GM19351 (cell line): Measurements from ENCODE around the gene CFAP43.

Experiments used
- ATAC-seq: cut with Tn5 transposase; IDR thresholded peaks from one replicate; pipeline ENCODE4 v1.9.1; 2021; ENCODE audit warnings: mild to moderate bottlenecking, moderate library complexity; ENCODE audit not compliant: unreplicated experiment

Gene CFAP43, protein sequence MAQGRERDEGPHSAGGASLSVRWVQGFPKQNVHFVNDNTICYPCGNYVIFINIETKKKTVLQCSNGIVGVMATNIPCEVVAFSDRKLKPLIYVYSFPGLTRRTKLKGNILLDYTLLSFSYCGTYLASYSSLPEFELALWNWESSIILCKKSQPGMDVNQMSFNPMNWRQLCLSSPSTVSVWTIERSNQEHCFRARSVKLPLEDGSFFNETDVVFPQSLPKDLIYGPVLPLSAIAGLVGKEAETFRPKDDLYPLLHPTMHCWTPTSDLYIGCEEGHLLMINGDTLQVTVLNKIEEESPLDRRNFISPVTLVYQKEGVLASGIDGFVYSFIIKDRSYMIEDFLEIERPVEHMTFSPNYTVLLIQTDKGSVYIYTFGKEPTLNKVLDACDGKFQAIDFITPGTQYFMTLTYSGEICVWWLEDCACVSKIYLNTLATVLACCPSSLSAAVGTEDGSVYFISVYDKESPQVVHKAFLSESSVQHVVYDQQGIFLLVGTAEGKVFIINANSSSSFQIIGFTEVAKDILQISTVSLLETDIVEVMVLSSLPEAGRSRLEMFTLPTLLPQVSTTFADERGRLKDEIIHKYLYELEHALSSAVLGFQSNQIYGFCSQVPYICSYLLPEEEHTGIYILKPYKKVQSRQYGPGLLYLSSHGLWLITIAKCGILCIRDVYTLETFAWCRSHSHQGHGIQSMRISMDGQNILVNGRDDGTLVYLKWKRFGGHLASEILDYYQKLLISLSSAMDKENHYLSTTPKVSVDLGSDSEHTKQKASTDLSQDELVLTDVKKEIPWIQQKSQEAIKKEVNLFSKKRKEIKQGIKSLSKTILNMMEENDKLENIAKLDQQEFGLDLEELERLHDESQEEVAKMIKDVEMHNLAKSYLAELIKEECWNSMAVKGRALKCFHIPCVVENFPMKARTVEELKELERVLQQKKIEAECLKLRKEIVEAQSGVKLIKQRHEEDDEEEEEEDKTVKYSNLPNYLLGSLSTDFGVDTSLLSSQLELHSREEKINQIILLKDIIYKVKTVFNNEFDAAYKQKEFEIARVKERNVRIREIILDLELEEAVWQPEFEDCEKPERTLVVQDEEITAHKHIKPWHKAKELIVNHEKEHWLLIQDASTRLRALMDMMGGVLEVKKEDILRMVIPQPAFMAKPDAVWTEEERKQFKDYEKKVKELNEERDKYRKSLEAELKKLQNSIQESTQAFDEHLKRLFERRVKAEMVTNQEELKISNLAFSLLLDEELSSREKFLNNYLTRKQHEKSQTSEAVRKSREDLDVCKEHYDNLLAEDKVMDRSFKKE (N-terminal part only)

DNA sequence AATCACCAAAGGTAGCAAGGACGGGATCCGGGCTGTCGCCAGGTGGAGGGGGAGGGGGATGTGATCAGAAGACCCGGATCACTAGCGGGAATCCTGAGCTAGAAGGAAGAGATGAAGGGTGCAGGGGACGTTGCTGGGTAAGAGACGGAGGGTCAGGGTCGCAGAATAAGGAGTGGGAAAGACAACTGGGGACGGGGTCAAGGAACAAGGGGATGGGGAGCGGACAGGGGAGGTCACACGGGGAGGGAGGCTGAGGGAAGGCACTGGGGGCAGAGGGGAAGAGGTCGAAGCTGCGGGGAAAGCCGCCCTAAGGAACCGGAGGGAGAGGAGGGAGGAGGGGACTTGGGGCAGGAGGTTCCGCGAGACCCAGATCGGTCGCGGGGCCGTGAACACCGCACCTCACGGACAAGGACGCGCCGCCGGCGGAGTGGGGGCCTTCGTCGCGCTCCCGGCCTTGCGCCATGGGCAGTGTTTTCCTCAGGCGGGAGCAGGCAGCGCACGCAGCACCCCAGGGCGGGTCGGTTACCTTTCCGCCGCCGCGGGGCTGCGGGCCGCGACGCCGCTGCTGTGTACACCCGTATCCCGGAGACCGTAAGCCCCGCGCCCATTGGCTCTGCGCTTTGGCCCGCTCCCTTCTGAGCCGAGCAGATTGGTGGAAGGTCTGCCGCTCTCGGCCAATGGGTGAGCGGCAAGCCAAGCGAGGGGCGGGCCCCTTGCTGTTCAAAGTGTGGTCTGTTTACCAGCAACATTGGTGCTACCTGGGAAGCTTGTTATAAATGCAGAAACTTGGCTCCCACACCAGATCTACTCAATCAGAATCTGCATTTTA is at the start of gene CFAP43:
TSS of gene CFAP43 (minus strand) at position 581 of the 829 bp plus-strand sequence. CDS start at position 463, 118 bp downstream.
- ATAC-seq = peak; percentile 100

DNA sequence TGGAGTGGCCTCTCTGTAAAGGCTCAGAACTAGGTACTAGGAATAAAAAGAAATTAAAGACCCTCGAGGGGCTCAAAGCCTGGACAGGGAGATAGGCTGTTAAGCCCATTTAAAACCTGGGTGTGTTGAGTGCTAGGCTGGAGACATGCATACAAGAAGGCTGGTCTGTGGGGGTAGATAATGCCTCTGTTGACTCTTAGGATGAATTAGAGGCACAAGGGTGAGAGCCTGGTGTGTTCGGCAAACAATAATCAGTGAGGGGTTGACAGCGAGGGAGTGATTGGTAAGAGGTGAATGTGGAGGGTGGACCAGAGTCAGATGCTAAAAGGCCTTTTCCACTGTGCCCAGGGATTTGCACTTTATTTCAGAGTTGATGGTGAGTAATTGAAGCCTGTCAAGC is 49.5 kb upstream of the CFAP43 start:
- ATAC-seq = no peak

DNA sequence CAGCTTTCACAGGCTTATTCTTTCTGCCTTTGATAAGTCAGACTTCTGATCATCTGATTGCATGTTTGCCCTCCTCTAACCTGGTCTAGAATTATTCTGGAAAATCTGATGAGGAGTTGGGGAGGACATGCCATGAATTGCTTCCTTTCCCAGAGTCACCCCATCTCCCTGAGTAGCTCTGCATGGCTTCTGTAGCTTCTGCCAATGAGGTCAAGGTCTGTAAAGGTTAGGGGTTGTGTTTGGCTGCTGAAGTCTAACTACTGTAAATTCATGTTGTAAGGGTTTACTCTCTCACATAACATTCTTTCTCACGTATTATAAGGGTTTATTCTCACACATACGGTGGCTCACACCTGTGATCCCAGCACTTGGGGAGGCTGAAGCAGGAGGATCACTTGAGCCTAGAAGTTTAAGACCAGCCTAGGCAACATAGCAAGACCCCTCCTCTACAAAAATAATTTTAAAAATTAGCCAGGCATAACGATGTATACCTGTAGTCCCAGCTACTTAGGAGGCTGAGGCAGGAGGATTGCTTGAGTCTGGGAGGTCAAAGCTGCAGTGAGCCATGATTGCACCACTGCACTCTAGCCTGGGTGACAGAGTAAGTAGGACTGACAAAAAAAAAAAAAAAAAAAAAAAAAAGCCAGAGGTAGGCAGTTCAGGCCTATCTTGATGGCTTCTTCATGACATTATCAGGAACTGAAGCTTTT is 47.5 kb upstream of the CFAP43 start:
- no peak for ATAC-seq

DNA sequence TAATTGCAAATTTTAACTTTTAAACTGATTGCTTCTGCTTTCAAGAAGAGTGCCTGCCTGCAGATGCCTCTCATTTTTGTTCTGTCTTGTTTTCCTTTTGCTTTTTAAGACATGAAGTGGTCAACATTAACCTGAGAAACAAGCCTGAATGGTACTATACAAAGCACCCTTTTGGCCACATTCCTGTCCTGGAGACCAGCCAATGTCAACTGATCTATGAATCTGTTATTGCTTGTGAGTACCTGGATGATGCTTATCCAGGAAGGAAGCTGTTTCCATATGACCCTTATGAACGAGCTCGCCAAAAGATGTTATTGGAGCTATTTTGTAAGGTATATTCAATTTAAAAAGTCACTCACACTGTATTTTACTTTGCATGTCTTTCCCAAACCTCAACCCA is 45.6 kb upstream of the CFAP43 start:
- no peak for ATAC-seq

DNA sequence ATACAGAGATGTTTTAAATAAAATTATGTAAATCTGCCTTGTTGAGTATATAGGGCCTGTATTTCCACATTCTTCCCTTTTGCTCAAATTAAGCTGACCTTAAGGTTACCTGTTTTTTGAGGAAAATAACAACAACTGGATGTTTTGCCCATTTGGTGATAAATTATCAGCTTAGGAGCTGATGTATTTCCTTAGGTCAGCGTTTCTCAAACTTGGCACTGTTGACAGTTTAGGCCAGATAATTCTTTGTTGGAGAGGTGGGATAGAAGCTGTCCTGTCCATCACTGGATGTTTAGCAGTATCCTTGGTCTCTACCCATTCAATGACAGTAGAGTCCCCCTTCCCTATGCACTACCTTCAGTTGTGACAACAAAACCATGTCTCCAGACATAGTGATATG is 44.0 kb upstream of the CFAP43 start:
- no peak for ATAC-seq

DNA sequence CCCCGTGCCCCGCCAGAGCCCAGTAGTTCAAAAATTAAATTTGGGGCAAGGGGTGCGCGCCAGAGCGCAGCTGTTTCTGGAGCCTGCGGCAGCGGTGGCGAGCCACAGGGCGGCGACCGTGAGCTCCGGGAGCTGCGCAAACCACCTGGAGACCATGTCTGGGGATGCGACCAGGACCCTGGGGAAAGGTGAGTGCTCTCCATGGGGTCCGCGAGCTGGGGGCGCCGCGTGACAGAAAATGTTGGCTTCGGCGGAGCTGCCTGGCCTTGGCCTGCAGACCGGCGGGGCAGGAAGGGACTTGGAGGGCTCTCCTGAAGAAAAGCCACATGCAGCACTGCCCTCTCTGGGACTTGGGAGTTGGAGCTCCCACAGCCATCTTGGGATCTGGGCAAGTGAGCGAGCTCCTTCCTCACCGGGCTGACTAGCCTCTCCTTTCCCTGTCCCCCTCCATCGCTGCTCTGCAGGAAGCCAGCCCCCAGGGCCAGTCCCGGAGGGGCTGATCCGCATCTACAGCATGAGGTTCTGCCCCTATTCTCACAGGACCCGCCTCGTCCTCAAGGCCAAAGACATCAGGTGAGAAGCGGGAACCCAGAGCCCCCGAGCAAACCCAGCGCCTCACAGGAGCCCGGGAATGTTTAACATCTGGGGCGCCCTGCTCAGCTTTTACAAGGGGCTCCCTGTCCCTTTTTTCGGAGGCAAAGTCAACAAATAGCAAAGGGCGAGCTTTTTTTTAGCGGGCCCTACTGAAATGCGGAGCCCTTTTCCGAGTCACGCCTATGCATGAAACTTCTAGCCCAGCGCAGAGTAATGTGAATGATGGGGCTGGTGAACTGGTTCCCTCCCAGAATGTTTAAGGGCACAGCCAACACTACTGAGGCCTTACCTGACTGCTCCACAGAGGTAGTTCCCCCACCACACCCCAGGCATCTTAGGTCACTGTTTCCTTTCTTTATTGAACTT is 42.9 kb upstream of the CFAP43 start:
- ATAC-seq = peak; percentile 87

DNA sequence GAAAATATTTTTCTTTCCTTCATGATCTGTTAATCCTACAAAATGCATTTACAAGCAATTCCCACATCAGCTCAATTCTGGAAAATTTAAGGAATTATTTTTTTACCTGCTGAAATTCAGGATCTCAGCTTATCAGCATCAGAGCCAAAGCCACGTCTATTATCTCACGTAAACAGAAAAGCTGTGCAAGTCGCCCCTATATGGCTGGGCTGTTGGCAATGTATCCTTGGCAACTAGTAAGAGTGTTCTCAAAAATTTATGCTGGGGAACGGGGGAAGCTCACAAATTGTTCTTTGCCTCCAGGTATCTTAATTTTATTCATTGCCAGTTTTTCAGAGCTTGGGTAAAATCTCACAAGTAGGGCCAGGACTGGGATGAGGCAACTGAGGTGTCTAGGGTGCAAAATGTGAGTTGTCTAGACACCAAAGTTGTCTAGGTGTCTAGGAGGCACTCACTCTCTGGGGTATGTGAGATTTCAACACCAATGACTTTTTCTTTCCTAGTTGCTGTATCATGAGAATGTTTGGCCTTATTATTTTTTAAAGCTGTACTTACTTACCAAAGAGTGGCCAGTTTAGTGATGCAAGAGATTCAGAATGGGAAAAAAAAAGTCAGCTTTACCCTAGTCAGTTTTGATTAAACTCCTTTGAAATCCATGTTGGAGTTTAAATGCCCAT is 41.9 kb upstream of the CFAP43 start:
- ATAC-seq = no peak

DNA sequence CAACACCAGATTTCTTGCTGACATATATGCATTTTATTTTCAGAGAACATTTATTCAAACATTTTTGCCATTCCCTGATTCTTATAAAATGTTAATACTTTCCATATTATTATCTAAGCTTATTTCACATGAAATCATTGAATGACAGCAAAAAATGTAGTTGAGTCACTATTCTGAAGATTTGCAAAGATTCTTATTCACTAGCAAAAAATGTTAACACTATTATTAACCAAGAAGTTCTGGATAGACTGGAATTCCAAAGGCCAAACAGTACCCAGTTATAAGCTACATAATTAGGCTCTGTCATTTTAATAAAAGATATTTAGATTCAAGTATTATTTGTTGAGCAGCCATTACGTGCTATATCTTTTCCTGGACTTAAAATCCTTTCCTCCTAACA is 41.1 kb upstream of the CFAP43 start:
- ATAC-seq = no peak

DNA sequence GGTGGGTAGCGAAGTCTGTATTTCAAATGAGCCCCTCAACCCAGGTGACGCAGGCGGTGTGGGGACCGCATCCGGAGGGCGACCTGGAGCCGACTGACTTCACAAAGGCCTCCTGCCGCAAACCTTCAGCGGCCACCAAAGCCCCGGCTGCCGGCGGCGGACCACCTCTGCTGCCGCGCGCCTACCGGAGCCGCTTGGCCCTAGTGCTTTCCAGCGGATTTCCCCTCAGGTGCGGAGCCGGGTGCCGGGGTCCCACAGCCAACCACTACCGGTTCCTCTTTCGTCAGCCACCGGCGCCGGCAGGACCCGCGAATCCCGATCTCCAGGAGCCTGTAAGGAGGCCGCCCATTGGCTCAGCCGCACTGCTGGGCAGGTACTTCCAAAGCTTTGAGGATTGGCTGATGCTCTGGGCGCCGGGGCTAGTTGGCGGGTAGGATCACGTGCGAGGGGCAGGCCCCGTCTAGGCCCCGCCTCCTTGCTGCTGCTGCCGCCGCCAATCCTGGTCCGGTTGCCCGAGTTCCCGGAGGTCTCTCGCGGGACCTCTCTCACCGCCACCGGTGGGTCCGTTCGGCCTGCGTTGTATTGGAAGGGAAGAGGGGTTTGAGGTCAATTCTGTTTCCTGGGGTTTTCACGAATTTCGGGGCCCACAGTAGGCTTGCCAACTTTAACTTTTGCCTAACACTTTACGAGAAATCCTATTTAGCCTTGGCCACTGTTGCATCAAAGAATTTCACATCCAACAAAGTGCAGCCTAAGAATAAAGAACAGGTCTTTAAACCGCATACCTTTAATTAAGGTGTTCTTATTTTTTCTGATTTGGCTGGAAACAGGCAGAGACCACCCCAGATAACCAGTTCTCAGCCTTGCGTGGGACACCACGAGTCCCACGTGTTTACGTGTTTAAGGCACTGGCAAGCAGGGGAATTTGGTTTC is 36.8 kb upstream of the CFAP43 start, which contains the start of gene GSTO2:
TSS of gene GSTO2 (plus strand) at position 472 of the 933 bp plus-strand sequence. CDS start 5,732 bp downstream, outside the sequence.
- peak; percentile 97 for ATAC-seq

DNA sequence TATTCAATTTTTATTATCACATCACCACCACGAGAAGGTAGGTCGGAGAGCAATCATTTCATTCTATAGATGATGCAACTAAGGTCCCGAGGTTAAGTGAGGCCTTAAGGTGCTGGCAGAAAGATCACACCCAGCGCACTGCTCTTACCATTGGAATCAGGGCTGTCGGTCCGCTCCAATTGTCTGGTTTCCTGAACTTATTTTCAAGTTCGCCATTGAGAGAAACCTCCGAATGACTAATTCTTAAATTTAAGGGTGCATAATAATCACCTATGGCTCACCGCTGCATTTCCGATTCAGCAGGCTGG is 36.2 kb upstream of the CFAP43 start:
- no peak for ATAC-seq

DNA sequence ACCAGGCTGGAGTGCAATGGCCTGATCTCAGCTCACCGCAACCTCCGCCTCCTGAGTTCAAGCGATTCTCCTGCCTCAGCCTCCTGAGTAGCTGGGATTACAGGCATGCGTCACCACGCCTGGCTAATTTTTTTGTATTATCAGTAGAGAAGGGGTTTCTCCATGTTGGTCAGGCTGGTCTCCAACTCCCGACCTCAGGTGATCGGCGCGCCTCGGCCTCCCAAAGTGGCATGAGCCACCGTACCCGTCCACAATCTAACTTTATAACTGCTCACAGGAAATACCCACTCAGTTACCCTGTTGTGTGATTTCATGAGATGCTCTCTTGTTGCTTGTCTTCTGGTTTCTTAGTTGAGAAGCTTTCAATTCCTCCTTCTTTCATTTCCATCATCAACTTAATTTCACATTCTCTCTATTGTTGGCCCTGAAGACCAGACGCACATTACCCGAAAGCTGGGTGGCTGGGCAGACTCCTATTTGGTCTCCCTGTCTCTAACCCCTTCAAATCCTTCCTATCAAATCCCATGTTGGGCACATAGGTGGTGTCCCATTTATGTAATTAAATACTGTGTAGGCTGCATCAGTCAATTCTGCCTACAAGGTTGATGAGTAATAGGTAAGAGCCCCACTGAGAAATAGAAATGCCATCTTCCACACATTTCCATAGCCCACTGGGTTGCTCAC is 35.7 kb upstream of the CFAP43 start:
- no peak for ATAC-seq

DNA sequence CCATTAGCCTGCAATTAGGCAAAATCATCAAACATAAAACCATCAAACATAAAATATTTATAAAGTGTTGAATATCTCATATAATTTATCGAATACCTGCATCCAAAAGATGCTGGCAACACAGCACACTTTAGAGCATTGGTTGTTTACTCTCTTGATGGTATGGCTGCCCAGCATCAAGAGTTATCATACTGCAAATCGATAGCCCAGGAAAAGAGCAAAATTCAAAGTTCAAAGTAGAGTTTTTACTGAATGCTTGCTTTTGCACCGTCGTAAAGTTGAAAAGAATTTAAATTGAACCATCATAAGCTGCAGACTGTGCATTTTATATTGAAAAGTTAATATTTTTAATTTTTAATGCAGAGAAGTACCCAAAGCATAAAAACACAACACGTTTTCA is 32.6 kb upstream of the CFAP43 start:
- ATAC-seq = no peak

DNA sequence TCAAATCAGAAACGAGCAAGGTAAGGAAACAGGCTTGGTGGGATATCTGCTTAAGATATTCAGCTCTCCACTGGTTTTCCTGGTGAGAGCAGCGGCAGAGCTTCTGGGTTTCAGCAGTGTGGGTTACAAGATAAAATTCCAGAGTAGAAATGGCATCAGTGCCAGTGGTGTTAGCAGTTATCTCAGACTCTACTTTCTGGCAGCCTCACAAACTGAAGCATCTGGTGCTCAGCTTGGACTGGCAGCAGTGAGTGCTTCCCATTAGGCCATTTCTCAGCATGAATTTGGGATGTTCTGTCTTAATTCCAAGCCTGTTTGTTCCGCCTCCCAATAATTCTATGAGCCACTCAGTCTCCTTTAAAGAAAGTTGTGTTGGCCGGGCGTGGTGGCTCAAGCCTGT is 29.9 kb upstream of the CFAP43 start:
- no peak for ATAC-seq

DNA sequence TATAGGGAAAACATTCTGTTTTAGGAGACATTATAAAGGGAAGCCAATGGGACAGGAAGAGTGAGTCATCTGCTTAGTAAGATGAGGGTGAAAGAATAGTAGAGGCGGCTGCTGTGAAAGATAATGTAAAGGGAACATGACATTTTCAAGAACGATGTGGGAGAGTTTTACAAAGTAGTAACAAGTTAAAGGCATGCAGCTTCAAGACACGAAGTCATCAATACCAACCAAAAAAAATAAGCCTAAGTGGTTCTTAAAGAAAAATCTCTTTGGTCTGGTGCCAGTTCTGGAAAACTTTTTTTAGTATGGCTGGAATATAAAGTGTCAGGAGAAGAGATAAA is 28.6 kb upstream of the CFAP43 start:
- ATAC-seq = no peak

DNA sequence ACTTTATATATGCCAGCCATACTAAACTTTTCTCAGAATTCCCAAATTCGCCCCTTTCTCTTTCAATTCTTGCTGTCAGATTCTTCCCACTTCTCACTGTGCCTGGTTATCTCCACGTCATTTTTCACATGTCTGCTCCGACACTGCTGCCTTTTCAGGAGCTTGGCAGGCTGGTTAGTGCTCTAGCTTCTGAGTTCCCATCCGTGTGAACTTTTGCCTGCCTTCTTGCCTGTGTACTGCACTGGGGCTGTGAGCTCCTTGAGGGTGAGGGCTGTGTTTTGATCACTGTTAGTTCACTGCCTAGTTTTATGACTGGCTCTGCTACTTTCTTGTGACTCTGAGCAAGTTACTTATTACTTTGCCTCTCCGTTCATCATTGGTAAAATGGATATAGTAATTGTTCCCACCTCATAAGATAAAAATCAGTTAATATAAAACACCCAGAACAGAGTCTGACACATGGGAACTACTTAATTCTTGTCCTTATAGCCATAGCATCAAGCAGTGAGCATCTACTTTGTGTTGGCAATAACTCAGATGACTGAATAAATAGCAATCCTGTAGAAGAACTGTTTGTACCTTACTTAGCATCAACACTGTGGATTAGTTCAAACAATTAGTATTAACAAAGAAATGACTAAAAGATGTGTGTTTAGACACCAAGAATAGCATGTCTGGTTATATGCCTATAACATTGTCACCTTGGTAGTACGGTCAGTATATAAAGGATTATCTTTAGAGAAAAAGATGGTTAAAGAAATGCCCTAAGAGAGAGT is 28.0 kb upstream of the CFAP43 start:
- no peak for ATAC-seq

DNA sequence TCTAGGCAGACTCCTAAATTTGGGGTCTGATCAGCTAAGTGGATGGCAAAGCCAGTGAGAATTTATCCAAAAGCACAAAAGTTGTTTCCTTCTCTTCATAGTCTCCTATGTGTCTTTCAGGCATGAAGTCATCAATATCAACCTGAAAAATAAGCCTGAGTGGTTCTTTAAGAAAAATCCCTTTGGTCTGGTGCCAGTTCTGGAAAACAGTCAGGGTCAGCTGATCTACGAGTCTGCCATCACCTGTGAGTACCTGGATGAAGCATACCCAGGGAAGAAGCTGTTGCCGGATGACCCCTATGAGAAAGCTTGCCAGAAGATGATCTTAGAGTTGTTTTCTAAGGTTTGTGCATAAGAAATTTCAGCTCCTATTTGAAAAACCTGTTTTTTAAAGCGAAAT is 27.3 kb upstream of the CFAP43 start:
- ATAC-seq = no peak
